Occipital lobe (tissue), 2 donors: ENCODE data around the gene FNTB. TPM values are rescaled to one million over a fixed set of nuclear protein-coding genes. Genes with fewer than 3 reads are reported as not detected.

Source experiments
- small RNA-seq: library from RNA; depleted of rRNA; stranded (forward); fragments of <200 nt; gene quantifications from one replicate; pipeline ENCODE3, GENCODE V24; 2014
- total RNA-seq: library from RNA; depleted of rRNA; stranded (reverse); fragments of >200 nt; gene quantifications from one replicate; pipeline ENCODE4 v1.2.3, GENCODE V29; 2014

Gene FNTB
- total RNA-seq, 1 donor from 2014 or later = 6.2 TPM

Small RNA genes within 50 kb of the gene (small RNA-seq; reads per million reads assigned to genes)
- gene MIR4706 = 0.23 reads per million

Other genes with a start within 250 kb of the FNTB start
- 18.2 TPM for gene SPTB, start 107.0 kb upstream of the FNTB start, total RNA-seq
- gene CHURC1, start 72.4 kb upstream of the FNTB start, total RNA-seq = 32.0 TPM
- not detected for gene GPX2, start 44.1 kb upstream of the FNTB start, total RNA-seq
- gene RAB15, start 14.6 kb upstream of the FNTB start, total RNA-seq = 28.9 TPM
- gene MAX, start 115.6 kb downstream of the FNTB start, total RNA-seq = 55.4 TPM